Transverse colon (tissue), 4 donors: ENCODE data around the gene MBTD1.

Source experiments
- POLR2A ChIP-seq: fragments of 450-650 bp; IDR thresholded peaks from one replicate; pipeline ENCODE4 v1.6.1; 2016; ENCODE audit warnings: antibody characterized with exemption, mild to moderate bottlenecking, moderate library complexity
- POLR2AphosphoS5 ChIP-seq, 3 donors: sonication (generic); formaldehyde crosslinking; IDR thresholded peaks; one replicate each; pipeline ENCODE4 v1.6.1; 2016; ENCODE audit warnings: antibody characterized with exemption in 3 of 3
- TF ChIP-seq, protein P1 (sequence below), 5 experiments: fragments of 200-600 bp in 3 of 5; fragments of 450-650 bp in 2 of 5; sonication (generic) in 3 of 5; IDR thresholded peaks; 1 replicate in 2 of 5; 2 replicates in 3 of 5; pipeline ENCODE4 v1.5.1; 2016 to 2017; ENCODE audit warnings: antibody characterized with exemption in 5 of 5, inconsistent platforms in 3 of 5, mild to moderate bottlenecking in 2 of 5, moderate library complexity in 1 of 5

DNA sequence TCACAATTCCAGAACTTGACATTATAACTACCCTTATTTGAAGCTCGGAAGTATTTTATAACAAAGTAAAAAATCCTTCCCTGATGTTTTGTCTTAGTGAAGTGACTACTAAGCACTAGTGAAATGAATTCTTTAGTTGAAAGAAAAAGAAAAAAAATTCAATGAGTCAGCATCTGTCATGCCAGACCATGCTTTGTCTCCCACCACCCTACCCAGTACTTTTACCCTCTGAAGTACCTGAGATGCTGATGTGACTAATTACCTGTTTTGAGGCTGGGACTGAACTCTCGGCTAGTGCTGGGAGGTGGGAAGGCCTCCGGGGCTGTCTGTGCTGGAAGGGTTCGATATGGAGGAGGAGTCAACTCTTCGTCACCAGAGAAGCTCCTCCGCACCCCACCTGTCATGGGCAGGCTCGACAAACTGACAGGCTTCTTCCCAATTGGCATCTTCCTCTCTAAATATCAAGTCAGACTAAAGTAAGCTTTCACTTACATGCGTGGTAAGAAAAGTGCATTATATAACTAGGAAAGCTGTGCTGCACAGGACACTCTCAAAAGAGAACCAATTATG, 74.0 kb downstream of the MBTD1 start:
- TF ChIP-seq, protein P1, sequence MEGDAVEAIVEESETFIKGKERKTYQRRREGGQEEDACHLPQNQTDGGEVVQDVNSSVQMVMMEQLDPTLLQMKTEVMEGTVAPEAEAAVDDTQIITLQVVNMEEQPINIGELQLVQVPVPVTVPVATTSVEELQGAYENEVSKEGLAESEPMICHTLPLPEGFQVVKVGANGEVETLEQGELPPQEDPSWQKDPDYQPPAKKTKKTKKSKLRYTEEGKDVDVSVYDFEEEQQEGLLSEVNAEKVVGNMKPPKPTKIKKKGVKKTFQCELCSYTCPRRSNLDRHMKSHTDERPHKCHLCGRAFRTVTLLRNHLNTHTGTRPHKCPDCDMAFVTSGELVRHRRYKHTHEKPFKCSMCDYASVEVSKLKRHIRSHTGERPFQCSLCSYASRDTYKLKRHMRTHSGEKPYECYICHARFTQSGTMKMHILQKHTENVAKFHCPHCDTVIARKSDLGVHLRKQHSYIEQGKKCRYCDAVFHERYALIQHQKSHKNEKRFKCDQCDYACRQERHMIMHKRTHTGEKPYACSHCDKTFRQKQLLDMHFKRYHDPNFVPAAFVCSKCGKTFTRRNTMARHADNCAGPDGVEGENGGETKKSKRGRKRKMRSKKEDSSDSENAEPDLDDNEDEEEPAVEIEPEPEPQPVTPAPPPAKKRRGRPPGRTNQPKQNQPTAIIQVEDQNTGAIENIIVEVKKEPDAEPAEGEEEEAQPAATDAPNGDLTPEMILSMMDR (IDR thresholded peaks at IDR 0.05), result no peak
- TF ChIP-seq POLR2AphosphoS5 (IDR thresholded peaks at IDR 0.05), result no peak
- TF ChIP-seq POLR2A, result no peak
